SK-N-MC (cell line): ENCODE data around the gene KCNC4.

Source experiments
- DNase-seq: peaks from one replicate; pipeline ENCODE4 v3.0.0-alpha.2; 2011; ENCODE audit warnings: low read depth, low spot score
- H3K27ac ChIP-seq: fragments of 200-600 bp; sonication (generic); 2 replicates; pipeline ENCODE4 v1.5.1; 2016; ENCODE audit warnings: mixed run types
- H3K36me3 ChIP-seq: fragments of 200-600 bp; sonication (generic); 2 replicates; pipeline ENCODE4 v1.6.1; 2017; ENCODE audit warnings: antibody characterized with exemption, low read length, mixed read lengths; ENCODE audit not compliant: insufficient read depth
- H3K4me3 ChIP-seq: fragments of 200-600 bp; sonication (generic); 2 replicates; pipeline ENCODE4 v1.5.1; 2016
- H3K9ac ChIP-seq: fragments of 200-600 bp; sonication (generic); 2 replicates; pipeline ENCODE4 v1.8.0; 2017; ENCODE audit warnings: mixed run types, mixed read lengths; ENCODE audit not compliant: insufficient read length
- H3K9me3 ChIP-seq: fragments of 200-600 bp; sonication (generic); 2 replicates; pipeline ENCODE4 v1.6.1; 2017; ENCODE audit warnings: low read depth, mild to moderate bottlenecking, antibody characterized with exemption, low read length, moderate library complexity, mixed read lengths
- EZH2 ChIP-seq: fragments of 200-600 bp; sonication (generic); IDR thresholded peaks from one replicate; pipeline ENCODE4 v1.6.1; 2017; ENCODE audit warnings: antibody characterized with exemption
- FOXP2 ChIP-seq: optimal IDR thresholded peaks from 2 replicates; pipeline ENCODE3; 2011; ENCODE audit warnings: mild to moderate bottlenecking, moderate library complexity; ENCODE audit not compliant: insufficient read depth; ENCODE audit errors: extremely low read length, control extremely low read depth
- POLR2AphosphoS5 ChIP-seq: IDR thresholded peaks from 2 replicates; pipeline ENCODE4 v1.6.1; 2012; ENCODE audit warnings: mild to moderate bottlenecking, low read depth, low read length, borderline replicate concordance

The KCNC4 gene

DNA sequence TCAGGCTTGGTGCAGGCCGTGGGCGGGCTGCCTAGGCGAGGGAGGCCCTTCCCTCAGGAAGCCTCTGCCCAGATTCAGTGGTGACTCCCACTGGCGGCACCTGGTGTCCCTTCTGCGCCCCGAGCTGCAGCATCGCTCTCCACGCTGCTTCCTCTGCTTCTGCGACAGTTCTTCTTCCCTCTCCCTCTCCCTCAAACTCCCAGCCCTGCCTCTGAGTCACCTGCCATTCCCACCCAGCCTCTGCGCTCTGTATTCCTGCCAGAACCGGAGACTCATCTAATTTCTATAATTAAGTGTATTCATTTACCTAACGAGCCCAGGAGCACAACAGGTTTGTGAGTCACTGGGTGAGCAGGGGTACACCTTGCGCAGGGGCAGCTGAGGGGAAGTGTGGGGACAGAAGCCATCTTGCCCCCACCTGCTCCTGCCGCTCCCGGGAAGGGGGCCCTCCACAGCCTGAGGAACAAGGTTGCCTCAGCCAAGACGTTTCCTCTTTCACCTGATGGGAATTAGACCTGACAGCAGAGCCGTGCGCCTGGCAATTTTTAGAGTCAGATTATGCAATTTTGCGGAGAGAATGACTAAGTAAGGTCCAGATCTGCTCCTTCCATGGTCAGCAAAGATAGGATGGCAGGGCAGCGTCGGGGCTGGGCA, 19.4 kb downstream of the KCNC4 start:
- no peak for TF ChIP-seq FOXP2
- no peak for TF ChIP-seq EZH2
- TF ChIP-seq POLR2AphosphoS5, result no peak
- H3K9me3 ChIP-seq, result no peaks in the 10 kb centered on the region
- no peaks in the 10 kb centered on the region for H3K36me3 ChIP-seq
- no peak overlapping the region for H3K27ac ChIP-seq
- no peak overlapping the region for H3K9ac ChIP-seq
- H3K4me3 ChIP-seq, result no peak overlapping the region
- no peak for DNase-seq

DNA sequence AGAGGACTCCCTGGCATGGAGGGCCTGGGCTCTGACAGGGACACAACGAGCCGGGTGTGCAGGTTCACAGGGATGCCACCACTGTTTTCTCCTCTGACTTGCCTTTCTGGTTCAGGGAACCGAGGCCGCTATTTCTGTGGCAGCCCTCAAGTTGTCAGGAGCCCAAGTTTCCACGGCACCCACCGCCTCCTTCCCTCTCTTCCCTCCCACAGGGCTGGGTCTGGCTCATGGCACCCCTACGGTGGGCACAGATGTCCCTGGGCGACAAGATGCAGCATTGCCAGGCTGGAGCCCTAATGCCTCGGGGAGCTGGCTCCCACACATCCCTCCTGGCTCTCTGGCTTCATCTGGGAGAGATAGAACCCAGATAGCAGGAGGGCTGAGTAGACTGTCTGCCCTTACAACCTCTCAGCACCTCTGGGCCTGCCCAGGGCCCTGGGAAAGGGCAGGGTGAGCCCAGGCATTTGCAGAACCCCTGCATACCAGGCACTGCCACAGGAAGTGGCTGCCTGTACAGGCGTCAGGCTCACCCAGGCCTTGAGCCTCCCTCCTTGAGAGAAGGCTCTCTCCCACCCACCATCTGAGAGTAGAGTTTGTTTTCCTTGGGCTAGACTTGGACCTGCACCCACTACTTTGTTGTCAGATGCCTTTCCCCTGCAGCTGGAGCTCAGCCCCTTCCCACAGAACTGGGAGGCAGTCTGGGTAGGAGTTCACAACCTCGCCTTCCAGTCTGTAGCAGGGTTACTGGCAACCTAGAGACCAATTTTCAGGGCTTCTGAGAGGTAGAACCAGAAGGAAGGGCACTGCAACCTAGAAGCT, 20.5 kb downstream of the KCNC4 start:
- no peak overlapping the region for H3K9ac ChIP-seq
- no peak for DNase-seq
- TF ChIP-seq FOXP2 (no peak), POLR2AphosphoS5 (no peak), EZH2 (no peak)
- no peaks in the 10 kb centered on the region for H3K9me3 ChIP-seq
- H3K36me3 ChIP-seq, result no peaks in the 10 kb centered on the region
- H3K4me3 ChIP-seq, result no peak overlapping the region
- no peak overlapping the region for H3K27ac ChIP-seq

DNA sequence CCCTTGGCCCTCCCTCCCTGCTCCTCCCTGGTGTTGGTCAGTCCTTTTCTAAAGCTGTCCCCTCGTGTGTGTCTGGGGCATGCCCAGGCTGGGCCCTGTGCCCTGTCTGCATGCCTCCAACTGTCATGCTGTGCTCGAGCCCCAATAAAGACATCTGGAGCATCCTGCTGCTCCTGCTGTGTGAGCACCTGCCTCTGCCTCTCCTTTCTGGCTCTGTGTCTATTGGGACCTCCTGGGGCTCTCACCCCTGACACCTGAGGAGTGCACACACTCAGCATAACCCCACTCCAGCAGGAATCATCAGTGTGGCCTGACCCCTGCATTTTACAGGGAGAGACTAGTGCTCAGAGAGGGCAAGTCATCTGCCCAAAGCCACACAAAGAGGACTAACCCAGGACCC, 23.7 kb downstream of the KCNC4 start:
- Histone ChIP-seq H3K27ac (no peak overlapping the region), H3K9me3 (no peaks in the 10 kb centered on the region), H3K4me3 (no peak overlapping the region), H3K9ac (no peak overlapping the region), H3K36me3 (no peaks in the 10 kb centered on the region)
- DNase-seq, result no peak
- TF ChIP-seq POLR2AphosphoS5, result no peak
- TF ChIP-seq FOXP2, result no peak
- TF ChIP-seq EZH2, result no peak

DNA sequence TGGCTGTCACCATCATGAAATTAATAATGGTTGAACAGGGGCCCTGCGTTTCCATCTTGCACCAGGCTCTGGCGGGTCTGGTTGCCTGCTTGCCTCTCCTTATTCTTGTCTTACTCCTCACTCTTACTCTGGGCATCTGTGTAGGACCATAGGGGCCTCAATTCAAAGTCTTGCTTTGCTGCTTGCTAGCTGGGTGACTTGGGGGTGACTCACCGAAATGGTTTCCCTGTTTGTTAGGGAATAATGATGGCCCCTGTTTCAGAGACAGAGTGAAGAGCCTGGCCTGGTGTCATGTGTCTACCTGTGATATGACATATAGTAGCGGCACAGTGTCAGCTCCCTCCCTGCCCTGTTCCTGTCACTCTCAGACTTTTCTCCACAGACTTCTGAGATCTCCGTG, 24.6 kb downstream of the KCNC4 start:
- no peak overlapping the region for H3K9ac ChIP-seq
- DNase-seq, result no peak
- no peaks in the 10 kb centered on the region for H3K36me3 ChIP-seq
- TF ChIP-seq FOXP2 (no peak), POLR2AphosphoS5 (no peak), EZH2 (no peak)
- H3K27ac ChIP-seq, result no peak overlapping the region
- no peak overlapping the region for H3K4me3 ChIP-seq
- no peaks in the 10 kb centered on the region for H3K9me3 ChIP-seq

DNA sequence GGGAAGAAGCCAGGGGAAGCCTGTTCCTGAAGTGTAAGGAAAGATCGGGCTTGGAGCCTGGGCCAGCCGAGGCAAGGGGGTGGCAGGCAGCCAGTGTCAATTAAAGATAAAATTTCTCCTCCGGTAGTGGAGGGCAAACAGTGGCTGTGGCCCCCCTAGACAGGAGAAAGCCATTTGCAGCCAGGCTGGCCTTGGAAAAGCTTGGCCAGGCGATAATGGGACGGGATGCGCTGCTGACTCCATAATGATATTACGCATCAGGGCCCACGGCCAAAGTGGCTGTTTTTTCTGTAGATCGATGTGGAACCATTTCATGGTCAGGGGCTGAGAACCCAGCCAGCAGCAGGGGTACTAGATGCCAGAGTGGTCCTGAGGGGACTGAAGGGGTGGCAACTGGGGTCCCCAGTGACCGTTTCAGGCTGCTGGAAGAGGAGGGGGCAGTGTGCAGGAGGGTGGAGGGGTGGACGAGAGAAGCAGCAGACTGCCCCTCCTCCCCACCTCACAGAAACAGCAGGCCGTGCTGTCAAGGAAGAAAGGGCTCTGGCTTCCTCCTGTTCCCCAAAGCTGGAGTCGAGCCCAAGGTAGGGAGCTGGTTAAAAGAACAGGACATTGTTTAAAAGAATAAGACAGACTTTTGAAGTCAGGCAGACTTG, 25.2 kb downstream of the KCNC4 start:
- TF ChIP-seq EZH2 (no peak), POLR2AphosphoS5 (no peak), FOXP2 (no peak)
- no peaks in the 10 kb centered on the region for H3K36me3 ChIP-seq
- H3K9ac ChIP-seq, result no peak overlapping the region
- H3K9me3 ChIP-seq, result no peaks in the 10 kb centered on the region
- no peak overlapping the region for H3K27ac ChIP-seq
- H3K4me3 ChIP-seq, result no peak overlapping the region
- no peak for DNase-seq

DNA sequence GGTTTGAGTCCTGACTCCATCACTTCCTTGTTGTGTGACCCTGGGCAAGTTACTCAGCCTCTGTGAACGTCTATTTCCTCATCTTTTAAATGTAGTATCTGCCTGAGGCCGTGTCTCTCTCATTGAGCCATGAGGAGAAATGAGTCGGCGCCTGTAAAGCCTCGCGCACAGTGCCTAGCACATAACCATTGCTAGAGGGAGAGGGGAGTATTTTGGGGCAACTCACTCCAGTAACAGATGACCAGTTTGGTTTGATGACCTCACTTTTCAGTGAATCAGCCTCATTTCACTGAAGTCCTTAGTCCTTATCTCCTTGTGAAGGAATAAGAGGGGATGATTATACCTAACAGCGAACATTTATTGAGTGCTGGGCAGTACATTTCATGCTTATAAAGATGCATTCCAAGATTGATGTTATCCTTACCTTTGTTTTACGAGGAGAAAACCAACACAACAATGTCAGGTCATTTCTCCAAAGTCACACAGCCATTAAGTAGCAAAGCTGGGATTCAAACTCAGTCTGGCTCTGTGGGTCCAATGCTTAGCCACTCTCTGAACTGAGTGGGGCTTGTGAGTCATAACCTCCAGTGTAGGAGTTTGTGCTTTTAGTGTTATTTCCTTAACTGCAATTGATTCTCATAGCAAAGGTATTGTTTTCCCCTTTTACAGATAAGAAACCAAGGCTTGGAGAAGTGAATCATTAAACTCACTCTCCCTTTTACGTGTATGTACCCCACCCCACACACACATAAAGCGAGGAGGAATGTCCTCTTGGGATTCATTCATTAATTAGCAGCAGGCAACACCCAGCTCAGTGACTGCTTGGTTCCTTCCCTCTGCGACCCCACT, 25.9 kb downstream of the KCNC4 start:
- DNase-seq, result no peak
- Histone ChIP-seq H3K9ac (no peak overlapping the region), H3K27ac (no peak overlapping the region), H3K36me3 (no peaks in the 10 kb centered on the region), H3K9me3 (no peaks in the 10 kb centered on the region), H3K4me3 (no peak overlapping the region)
- no peak for TF ChIP-seq FOXP2
- TF ChIP-seq POLR2AphosphoS5, result no peak
- TF ChIP-seq EZH2, result no peak

DNA sequence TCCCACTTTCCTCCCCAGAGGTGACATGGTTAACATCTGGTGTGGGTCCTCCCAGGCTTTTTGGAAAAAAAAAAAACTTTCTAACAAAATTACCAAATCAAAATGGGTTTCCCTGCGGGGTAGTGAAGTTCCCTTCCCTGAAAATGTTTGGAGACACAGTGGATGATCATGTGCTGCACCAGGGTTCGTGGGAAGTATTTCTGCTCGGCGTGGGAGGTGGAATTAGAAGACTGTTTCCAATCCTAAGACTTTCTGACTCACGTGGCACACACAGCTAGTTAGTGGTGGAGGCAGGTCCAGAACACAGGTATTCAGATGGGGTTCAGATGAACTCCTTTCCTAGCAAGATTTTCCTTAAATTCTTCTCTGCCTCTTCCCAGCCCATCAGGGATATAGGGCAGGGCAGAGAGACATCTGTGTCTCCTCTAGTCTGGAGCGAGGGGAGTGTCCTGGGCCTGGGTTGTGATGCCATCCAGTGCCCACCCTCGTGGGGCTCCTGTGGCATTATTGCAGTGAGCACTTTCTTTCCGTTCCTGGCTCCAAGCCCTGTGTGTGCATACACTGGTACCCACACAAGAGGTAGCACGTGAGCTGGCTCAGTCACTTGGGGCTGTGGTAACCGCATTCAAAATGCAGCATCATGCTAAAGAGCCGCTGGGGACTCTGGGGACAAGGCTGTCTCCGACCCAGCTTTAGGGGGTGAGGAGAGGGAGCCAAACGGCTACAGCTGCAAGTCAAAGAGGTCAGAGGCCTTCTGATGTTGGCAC, 27.5 kb downstream of the KCNC4 start:
- Histone ChIP-seq H3K4me3 (no peak overlapping the region), H3K9ac (no peak overlapping the region), H3K27ac (no peak overlapping the region), H3K9me3 (no peaks in the 10 kb centered on the region), H3K36me3 (no peaks in the 10 kb centered on the region)
- TF ChIP-seq POLR2AphosphoS5 (no peak), FOXP2 (no peak), EZH2 (no peak)
- no peak for DNase-seq
